IMR-90 (cell line): ENCODE data around the gene ADD3. TPM values are rescaled to one million over a fixed set of nuclear protein-coding genes. Genes with fewer than 3 reads are reported as not detected.

ENCODE experiments used
- ATAC-seq: fragments of 200-7000 bp; cut with Tn5 transposase; 2 replicates; pipeline ENCODE4 v1.9.1; 2020; ENCODE audit warnings: low read depth, mild to moderate bottlenecking, moderate library complexity
- BruUV-seq: library from RNA; stranded (reverse); fragments of 400-500 nt; replicated peaks from 2 replicates; lab custom pipeline; 2021; lab: Mats Ljungman, UMichigan
- CTCF ChIA-PET: fragments of 300-600 bp; formaldehyde crosslinking; extraction: SDS; loops from one replicate; lab custom pipeline; 2021; ENCODE audit warnings: antibody characterized with exemption; lab: Yijun Ruan, JAX
- POLR2A ChIA-PET: fragments of 300-600 bp; sonication (Branson Sonifier 250); formaldehyde crosslinking; loops from one replicate; lab custom pipeline; 2022; ENCODE audit warnings: antibody characterized with exemption; ENCODE audit not compliant: unreplicated experiment; lab: Charles Lee
- DNase-seq: peaks from one replicate; pipeline ENCODE4 v3.0.0; 2013
- H2AFZ ChIP-seq: replicated peaks from 2 replicates; pipeline ENCODE3; 2013; ENCODE audit warnings: low read length, mild to moderate bottlenecking; ENCODE audit not compliant: poor library complexity
- H2AK5ac ChIP-seq: 2 replicates; pipeline ENCODE4 v1.6.1; 2013; ENCODE audit warnings: low read depth, low read length, inconsistent platforms
- H2AK9ac ChIP-seq: replicated peaks from 2 replicates; pipeline ENCODE3; 2013; ENCODE audit warnings: mild to moderate bottlenecking, low read depth, low read length, moderate library complexity; ENCODE audit not compliant: poor library complexity
- H2BK120ac ChIP-seq: 2 replicates; pipeline ENCODE4 v1.6.1; 2013; ENCODE audit warnings: low read depth, low read length, inconsistent platforms
- H2BK15ac ChIP-seq: 3 replicates; pipeline ENCODE4 v1.6.1; 2013; ENCODE audit warnings: low read depth, low read length, inconsistent platforms
- H2BK20ac ChIP-seq: 2 replicates; pipeline ENCODE4 v1.6.1; 2013; ENCODE audit warnings: low read depth, mild to moderate bottlenecking, inconsistent platforms, low read length, moderate library complexity
- H2BK5ac ChIP-seq: 2 replicates; pipeline ENCODE4 v1.6.1; 2013; ENCODE audit warnings: mild to moderate bottlenecking, low read depth, low read length, inconsistent platforms; ENCODE audit not compliant: poor library complexity, severe bottlenecking
- H3K14ac ChIP-seq: replicated peaks from 2 replicates; pipeline ENCODE4 v1.6.1; 2013; ENCODE audit warnings: low read depth, low read length, inconsistent platforms
- H3K18ac ChIP-seq: 2 replicates; pipeline ENCODE4 v1.6.1; 2013; ENCODE audit warnings: low read depth, low read length, control low read depth
- H3K23ac ChIP-seq: 2 replicates; pipeline ENCODE4 v1.6.1; 2013; ENCODE audit warnings: low read depth, low read length, inconsistent platforms
- H3K27ac ChIP-seq: 2 replicates; pipeline ENCODE4 v1.5.1; 2013; ENCODE audit warnings: mild to moderate bottlenecking, control low read depth, low read length; ENCODE audit not compliant: insufficient read depth
- H3K27me3 ChIP-seq: 2 replicates; pipeline ENCODE4 v1.6.1; 2013; ENCODE audit warnings: low read length; ENCODE audit not compliant: control insufficient read depth, insufficient read depth
- H3K36me3 ChIP-seq: 2 replicates; pipeline ENCODE4 v1.6.1; 2013; ENCODE audit warnings: low read length, mixed read lengths; ENCODE audit not compliant: control insufficient read depth, insufficient read depth
- H3K4ac ChIP-seq: 2 replicates; pipeline ENCODE4 v1.6.1; 2013; ENCODE audit warnings: low read depth, low read length, inconsistent platforms
- H3K4me1 ChIP-seq: 2 replicates; pipeline ENCODE4 v1.6.1; 2013; ENCODE audit warnings: low read length, mixed read lengths; ENCODE audit not compliant: control insufficient read depth, insufficient read depth
- H3K4me2 ChIP-seq: 2 replicates; pipeline ENCODE4 v1.6.1; 2013; ENCODE audit warnings: low read depth, mild to moderate bottlenecking, control low read depth, low read length, moderate library complexity
- H3K4me3 ChIP-seq: 2 replicates; pipeline ENCODE4 v1.5.1; 2013; ENCODE audit warnings: low read depth, mild to moderate bottlenecking, control low read depth, low read length, moderate library complexity; ENCODE audit not compliant: insufficient read depth
- H3K56ac ChIP-seq: 2 replicates; pipeline ENCODE4 v1.6.1; 2013; ENCODE audit warnings: low read length, inconsistent platforms; ENCODE audit not compliant: insufficient read depth; ENCODE audit errors: extremely low read depth
- H3K79me1 ChIP-seq, 2 experiments: 2 replicates each; pipeline ENCODE4 v1.6.1; 2013; ENCODE audit warnings: low read length in 2 of 2, inconsistent platforms in 1 of 2, low read depth in 1 of 2
- H3K9ac ChIP-seq: 2 replicates; pipeline ENCODE4 v1.6.1; 2013; ENCODE audit warnings: low read depth, low read length, control low read depth
- H3K9me1 ChIP-seq: 2 replicates; pipeline ENCODE4 v1.6.1; 2013; ENCODE audit warnings: low read length, inconsistent platforms; ENCODE audit not compliant: insufficient read depth
- H3K9me3 ChIP-seq: 2 replicates; pipeline ENCODE4 v1.6.1; 2013; ENCODE audit warnings: low read length; ENCODE audit not compliant: control insufficient read depth, insufficient read depth
- H4K20me1 ChIP-seq: 2 replicates; pipeline ENCODE4 v1.6.1; 2013; ENCODE audit warnings: low read length, inconsistent platforms; ENCODE audit not compliant: insufficient read depth
- H4K5ac ChIP-seq: 2 replicates; pipeline ENCODE4 v1.6.1; 2013; ENCODE audit warnings: mild to moderate bottlenecking, low read depth, low read length, control low read depth
- H4K8ac ChIP-seq, 2 experiments: 2 replicates each; pipeline ENCODE4 v1.6.1; 2013; ENCODE audit warnings: low read depth in 2 of 2, low read length in 2 of 2, control low read depth in 1 of 2, inconsistent platforms in 1 of 2
- H4K91ac ChIP-seq: 2 replicates; pipeline ENCODE4 v1.6.1; 2013; ENCODE audit warnings: low read depth, low read length, inconsistent platforms; ENCODE audit not compliant: insufficient read depth
- CEBPB ChIP-seq: IDR thresholded peaks from 2 replicates; pipeline ENCODE4 v1.6.1; 2012; ENCODE audit warnings: low read depth, low read length, improper control_type of control experiment
- FOS ChIP-seq: fragments of 150-350 bp; IDR thresholded peaks from 2 replicates; pipeline ENCODE4 v1.6.1; 2016; ENCODE audit warnings: low read depth, low read length
- MAFK ChIP-seq: IDR thresholded peaks from 2 replicates; pipeline ENCODE4 v1.6.1; 2012; ENCODE audit warnings: low read depth, low read length, improper control_type of control experiment
- MAZ ChIP-seq: IDR thresholded peaks from 2 replicates; pipeline ENCODE4 v1.6.1; 2012; ENCODE audit warnings: low read depth, mild to moderate bottlenecking, low read length, improper control_type of control experiment, moderate library complexity, borderline replicate concordance
- RAD21 ChIP-seq: IDR thresholded peaks from 2 replicates; pipeline ENCODE4 v1.6.1; 2012; ENCODE audit warnings: low read length, improper control_type of control experiment
- WGBS, 2 experiments: methylation state at CpG; one replicate each; pipeline versions ENCODE4 v1.1.5 to v1.1.7; 2013; ENCODE audit warnings: missing lambda C conversion rate in 2 of 2; ENCODE audit not compliant: insufficient read length in 1 of 2; ENCODE audit errors: extremely low coverage in 2 of 2; 5-methylcytosine and 5-hydroxymethylcytosine counted together
- dilution Hi-C: fragments of 300-500 bp; cut with HindIII; formaldehyde crosslinking; loops from one replicate; pipeline ENCODE4 v1.14.3; 2018; ENCODE audit warnings: low sequenced_read_pairs; ENCODE audit not compliant: unreplicated experiment
- in situ Hi-C: fragments of 300-500 bp; cut with MboI; formaldehyde crosslinking; loops from 3 replicates; pipeline ENCODE4 v1.14.3; 2019; ENCODE audit warnings: low sequenced_read_pairs, inconsistent platforms, mixed read lengths
- intact Hi-C: fragments of 100-400 bp; cut with micrococcal nuclease; formaldehyde crosslinking; loops from 2 replicates; pipeline ENCODE4 v1.10.0; 2022
- polyA plus RNA-seq, 3 experiments: library from polyadenylated mRNA; depleted of rRNA; stranded (reverse); fragments of >200 nt; gene quantifications; 2 replicates each; pipeline ENCODE4 v1.2.3, GENCODE V29; 2012; ENCODE audit warnings: low replicate concordance in 1 of 3
- total RNA-seq: library from RNA; depleted of rRNA; stranded (reverse); fragments of >200 nt; gene quantifications from 2 replicates; pipeline ENCODE4 v1.2.3, GENCODE V29; 2012
- TF ChIP-seq, protein P1 (sequence below): fragments of 150-350 bp; IDR thresholded peaks from 2 replicates; pipeline ENCODE4 v1.6.1; 2016; ENCODE audit warnings: low read depth, mild to moderate bottlenecking, low read length, moderate library complexity, borderline replicate concordance

ADD3 gene
- total and polyA plus RNA-seq, 2 of the 4 experiments (the other 2 are of a cell fraction): 138 to 212 TPM

DNA sequence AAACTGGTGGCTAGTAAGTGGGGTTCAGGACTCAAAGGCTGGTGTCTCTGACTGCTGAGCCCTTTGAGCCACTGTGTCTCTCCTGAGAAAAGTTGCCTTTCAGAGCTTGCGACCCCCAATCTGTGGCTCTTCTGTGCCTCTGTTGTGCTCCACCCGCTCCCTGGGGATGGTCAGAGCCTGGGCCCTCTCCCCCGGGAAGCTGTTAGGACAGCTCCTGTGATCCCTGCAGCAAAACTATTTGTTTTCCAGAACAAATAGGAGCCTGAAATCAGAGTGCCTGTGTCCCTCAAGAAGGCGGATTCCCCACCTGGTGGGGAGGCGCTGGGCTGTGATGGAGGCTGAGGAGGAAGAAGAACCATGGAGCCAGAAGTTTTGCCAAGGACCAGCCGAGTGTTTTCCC lies 143.2 kb downstream of the ADD3 start:
- Histone ChIP-seq H3K79me1 (no peaks in the 10 kb centered on the region), H2BK5ac (no peak overlapping the region), H3K4me2 (no peak overlapping the region), H2AFZ (peak overlapping the region; percentile 15), H3K4me3 (no peak overlapping the region), H2AK9ac (no peak overlapping the region), H3K9me1 (no peaks in the 10 kb centered on the region), H3K18ac (no peak overlapping the region), H4K20me1 (no peaks in the 10 kb centered on the region), H3K56ac (no peak overlapping the region), H3K14ac (no peak overlapping the region), H3K27me3 (peaks cover 30% of the 10 kb centered on the region), H2BK15ac (no peak overlapping the region), H3K23ac (0 out of 2 replicates have a peak overlapping the region, but pooled peaks have one; percentile 27), H4K91ac (no peak overlapping the region), H4K5ac (no peak overlapping the region), H4K8ac (no peak overlapping the region), H2AK5ac (no peak overlapping the region), H3K36me3 (no peaks in the 10 kb centered on the region), H3K9ac (no peak overlapping the region), H3K4ac (no peak overlapping the region), H3K27ac (no peak overlapping the region), H2BK120ac (no peak overlapping the region), H2BK20ac (no peak overlapping the region), H3K9me3 (no peaks in the 10 kb centered on the region), H3K4me1 (no peaks in the 10 kb centered on the region)
- no TSS peak for BruUV-seq
- dilution Hi-C loops (no loop called here), intact Hi-C loops (no loop called here), in situ Hi-C loops (no loop called here)
- CTCF ChIA-PET: no interaction called here
- WGBS, 2 experiments: 67% methylated on average over 2 of the region's 6 CpGs; no CpG with 5 or more reads in 1 of the 2 experiments
- DNase-seq (no peak), ATAC-seq (no peak)
- TF ChIP-seq MAZ: no peak
- TF ChIP-seq RAD21: no peak
- TF ChIP-seq, protein P1, sequence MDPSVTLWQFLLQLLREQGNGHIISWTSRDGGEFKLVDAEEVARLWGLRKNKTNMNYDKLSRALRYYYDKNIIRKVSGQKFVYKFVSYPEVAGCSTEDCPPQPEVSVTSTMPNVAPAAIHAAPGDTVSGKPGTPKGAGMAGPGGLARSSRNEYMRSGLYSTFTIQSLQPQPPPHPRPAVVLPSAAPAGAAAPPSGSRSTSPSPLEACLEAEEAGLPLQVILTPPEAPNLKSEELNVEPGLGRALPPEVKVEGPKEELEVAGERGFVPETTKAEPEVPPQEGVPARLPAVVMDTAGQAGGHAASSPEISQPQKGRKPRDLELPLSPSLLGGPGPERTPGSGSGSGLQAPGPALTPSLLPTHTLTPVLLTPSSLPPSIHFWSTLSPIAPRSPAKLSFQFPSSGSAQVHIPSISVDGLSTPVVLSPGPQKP: no peak
- TF ChIP-seq MAFK: no peak
- TF ChIP-seq FOS: no peak
- TF ChIP-seq CEBPB: no peak
- POLR2A ChIA-PET: no interaction called here
